ENCODE measurements around the gene MRPL4. TPM values are rescaled to one million over a fixed set of nuclear protein-coding genes. Genes with fewer than 3 reads are reported as not detected.

MRPL4 gene
- total RNA-seq, 1 experiment from 2014 or later = 112 TPM

DNA sequence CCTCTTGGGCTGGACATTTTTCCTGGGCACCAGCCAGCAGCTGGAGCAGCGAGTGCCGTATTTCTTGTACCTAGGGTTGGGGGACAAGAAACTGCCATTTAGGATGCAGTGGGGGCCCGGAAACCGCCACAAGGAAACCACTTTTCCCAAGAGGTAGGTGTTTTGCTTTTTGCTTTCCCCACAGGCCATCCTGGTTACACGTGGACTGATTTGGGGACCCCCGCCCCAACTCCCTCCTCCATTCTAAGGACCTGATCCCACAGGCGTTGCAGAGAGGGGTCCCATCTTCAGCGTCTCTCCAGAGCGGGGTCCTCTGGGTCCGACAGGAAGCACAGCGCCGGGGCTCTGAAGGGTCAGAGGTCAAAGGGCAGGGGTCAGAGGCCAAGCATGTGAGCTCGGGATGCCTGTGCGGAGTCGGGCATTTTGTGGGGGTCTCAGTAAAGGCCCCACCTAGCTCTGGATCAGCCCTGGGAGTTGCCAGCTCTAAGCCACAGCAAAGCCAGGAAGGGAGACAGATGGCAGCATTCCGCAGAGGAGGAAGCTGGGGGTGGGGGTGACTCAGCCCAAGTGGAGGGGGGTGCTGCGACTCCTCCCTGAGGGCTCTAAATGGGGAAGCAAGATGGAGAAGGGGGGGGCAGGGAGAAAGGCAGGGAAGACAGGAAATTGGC, 53.3 kb downstream of the MRPL4 start:
- intact Hi-C loops (cut with micrococcal nuclease; ENCODE audit: unreplicated experiment) = no loop called here
- POLR2A ChIA-PET (ENCODE audit: low non-redundant PET) = interaction anchor here (0.6 to 1.2 kb wide), 2 partner anchors 11 to 28 kb away, joined by 6 to 10 read pairs; no protein-coding TSS in a partner anchor
- TF ChIP-seq, protein P1, sequence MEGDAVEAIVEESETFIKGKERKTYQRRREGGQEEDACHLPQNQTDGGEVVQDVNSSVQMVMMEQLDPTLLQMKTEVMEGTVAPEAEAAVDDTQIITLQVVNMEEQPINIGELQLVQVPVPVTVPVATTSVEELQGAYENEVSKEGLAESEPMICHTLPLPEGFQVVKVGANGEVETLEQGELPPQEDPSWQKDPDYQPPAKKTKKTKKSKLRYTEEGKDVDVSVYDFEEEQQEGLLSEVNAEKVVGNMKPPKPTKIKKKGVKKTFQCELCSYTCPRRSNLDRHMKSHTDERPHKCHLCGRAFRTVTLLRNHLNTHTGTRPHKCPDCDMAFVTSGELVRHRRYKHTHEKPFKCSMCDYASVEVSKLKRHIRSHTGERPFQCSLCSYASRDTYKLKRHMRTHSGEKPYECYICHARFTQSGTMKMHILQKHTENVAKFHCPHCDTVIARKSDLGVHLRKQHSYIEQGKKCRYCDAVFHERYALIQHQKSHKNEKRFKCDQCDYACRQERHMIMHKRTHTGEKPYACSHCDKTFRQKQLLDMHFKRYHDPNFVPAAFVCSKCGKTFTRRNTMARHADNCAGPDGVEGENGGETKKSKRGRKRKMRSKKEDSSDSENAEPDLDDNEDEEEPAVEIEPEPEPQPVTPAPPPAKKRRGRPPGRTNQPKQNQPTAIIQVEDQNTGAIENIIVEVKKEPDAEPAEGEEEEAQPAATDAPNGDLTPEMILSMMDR (conservative IDR thresholded peaks at IDR 0.05; ENCODE audit: low read depth, low read length) = no peak
- TF ChIP-seq EZH2 (IDR thresholded peaks at IDR 0.05; ENCODE audit: borderline replicate concordance, low read depth, low read length, poor library complexity, severe bottlenecking) = no peak
- Histone ChIP-seq H3K9me3 (ENCODE audit: low read depth, low read length, poor library complexity, severe bottlenecking) (no peaks in the 10 kb centered on the region), H3K4me1 (ENCODE audit: insufficient read depth, low read length, poor library complexity, severe bottlenecking) (peaks cover 6% of the 10 kb centered on the region), H3K36me3 (ENCODE audit: insufficient read depth, low read length, poor library complexity, severe bottlenecking) (no peaks in the 10 kb centered on the region), H3K27me3 (replicated peaks; ENCODE audit: insufficient read depth, low read depth, low read length, poor library complexity) (no peaks in the 10 kb centered on the region), H3K27ac (ENCODE audit: low read depth, low read length, poor library complexity, severe bottlenecking) (peak overlapping the region; percentile 66), H3K4me3 (ENCODE audit: low read depth, low read length, poor library complexity, severe bottlenecking) (no peak overlapping the region)
- CTCF ChIA-PET = interaction anchor here (0.6 kb wide), 1 partner anchor 82 kb away, joined by 3 read pairs; no protein-coding TSS in a partner anchor
- BruUV-seq (replicated peaks) = no TSS peak
- DNase-seq (ENCODE audit: low spot score) = peak; percentile 47

GRCh38 chr19:10306327-10306726, 54.3 kb downstream of the MRPL4 start:
- Histone ChIP-seq H3K27ac (ENCODE audit: low read depth, low read length, poor library complexity, severe bottlenecking) (no peak overlapping the region), H3K9me3 (ENCODE audit: low read depth, low read length, poor library complexity, severe bottlenecking) (no peaks in the 10 kb centered on the region), H3K27me3 (replicated peaks; ENCODE audit: insufficient read depth, low read depth, low read length, poor library complexity) (no peaks in the 10 kb centered on the region), H3K4me3 (ENCODE audit: low read depth, low read length, poor library complexity, severe bottlenecking) (no peak overlapping the region), H3K36me3 (ENCODE audit: insufficient read depth, low read length, poor library complexity, severe bottlenecking) (no peaks in the 10 kb centered on the region), H3K4me1 (ENCODE audit: insufficient read depth, low read length, poor library complexity, severe bottlenecking) (peaks cover 6% of the 10 kb centered on the region)
- CTCF ChIA-PET = no interaction called here
- intact Hi-C loops (cut with micrococcal nuclease; ENCODE audit: unreplicated experiment) = no loop called here
- BruUV-seq (replicated peaks) = no TSS peak
- TF ChIP-seq EZH2 (IDR thresholded peaks at IDR 0.05; ENCODE audit: borderline replicate concordance, low read depth, low read length, poor library complexity, severe bottlenecking) = no peak
- TF ChIP-seq, protein P1 (conservative IDR thresholded peaks at IDR 0.05; ENCODE audit: low read depth, low read length) = no peak
- POLR2A ChIA-PET (ENCODE audit: low non-redundant PET) = interaction anchor here (0.6 kb wide), 1 partner anchor 17 kb away, joined by 3 read pairs; no protein-coding TSS in a partner anchor
- DNase-seq (ENCODE audit: low spot score) = no peak

- ChIA-PET CTCF (no interaction called here), POLR2A (ENCODE audit: low non-redundant PET) (no interaction called here)
- no peak within 1 kb of the TSS for H3K4me3 ChIP-seq (ENCODE audit: low read depth, low read length, poor library complexity, severe bottlenecking)
- H3K27ac ChIP-seq (ENCODE audit: low read depth, low read length, poor library complexity, severe bottlenecking) = no peak within 1 kb of the TSS
- no peaks in the 10 kb centered on the region for H3K9me3 ChIP-seq (ENCODE audit: low read depth, low read length, poor library complexity, severe bottlenecking)
- H3K27me3 ChIP-seq (replicated peaks; ENCODE audit: insufficient read depth, low read depth, low read length, poor library complexity) = no peaks in the 10 kb centered on the region
- TF ChIP-seq, protein P1 (conservative IDR thresholded peaks at IDR 0.05; ENCODE audit: low read depth, low read length) = no peak
- no peak for TF ChIP-seq EZH2 (IDR thresholded peaks at IDR 0.05; ENCODE audit: borderline replicate concordance, low read depth, low read length, poor library complexity, severe bottlenecking)
- H3K36me3 ChIP-seq (ENCODE audit: insufficient read depth, low read length, poor library complexity, severe bottlenecking) = no peaks in the 10 kb centered on the region
- BruUV-seq (replicated peaks) = no TSS peak
- peaks cover 6% of the 10 kb centered on the region for H3K4me1 ChIP-seq (ENCODE audit: insufficient read depth, low read length, poor library complexity, severe bottlenecking)
- intact Hi-C loops (cut with micrococcal nuclease; ENCODE audit: unreplicated experiment) = no loop called here
- DNase-seq (ENCODE audit: low spot score) = no peak
Measured at GRCh38 chr19:10309423-10309822, 57.4 kb downstream of the MRPL4 start, which contains the start of gene ZGLP1. TSS of gene ZGLP1 (minus strand) at chr19:10309815.

Small RNA genes within 50 kb of the gene (microRNA-seq; reads per million reads assigned to microRNA genes)
- not detected for gene MIR4322

Other genes with a start within 250 kb of the MRPL4 start
- 6.4 and 6.8 TPM in 2 replicates for gene COL5A3, start 241.7 kb upstream of the MRPL4 start, total RNA-seq (2021)
- not detected in 2 replicates for gene RDH8, start 238.7 kb upstream of the MRPL4 start, total RNA-seq (2021)
- 15.2 and 17.3 TPM in 2 replicates for gene SHFL, start 165.9 kb upstream of the MRPL4 start, total RNA-seq (2021)
- gene ANGPTL6, start 149.5 kb upstream of the MRPL4 start, total RNA-seq (2021) = not detected in 2 replicates
- 116 and 132 TPM in 2 replicates for gene PPAN, start 145.9 kb upstream of the MRPL4 start, total RNA-seq (2021)
- gene P2RY11, start 140.5 kb upstream of the MRPL4 start, total RNA-seq (2021) = 32.2 and 39.4 TPM in 2 replicates
- gene EIF3G, start 132.3 kb upstream of the MRPL4 start, total RNA-seq (2021) = 260 and 266 TPM in 2 replicates
- gene DNMT1, start 57.3 kb upstream of the MRPL4 start, total RNA-seq (2021) = 371 and 383 TPM in 2 replicates
- 8.4 and 10.0 TPM in 2 replicates for gene S1PR2, start 20.9 kb upstream of the MRPL4 start, total RNA-seq (2021)
- 1.7 and 2.2 TPM in 2 replicates for gene ICAM1, start 18.9 kb downstream of the MRPL4 start, total RNA-seq (2021)
- 0.58 and 1.5 TPM in 2 replicates for gene ICAM4, start 34.7 kb downstream of the MRPL4 start, total RNA-seq (2021)
- gene ICAM5, start 37.7 kb downstream of the MRPL4 start, total RNA-seq (2021) = 4.6 and 6.9 TPM in 2 replicates
- gene ZGLP1, start 57.6 kb downstream of the MRPL4 start, total RNA-seq (2021) = 7.2 TPM in 2 replicates
- 26.7 and 29.9 TPM in 2 replicates for gene FDX2, start 63.8 kb downstream of the MRPL4 start, total RNA-seq (2021)
- gene RAVER1, start 81.3 kb downstream of the MRPL4 start, total RNA-seq (2021) = 84.6 and 87.7 TPM in 2 replicates
- gene ICAM3, start 87.4 kb downstream of the MRPL4 start, total RNA-seq (2021) = 2.6 and 3.2 TPM in 2 replicates
- gene TYK2, start 128.4 kb downstream of the MRPL4 start, total RNA-seq (2021) = 118 and 121 TPM in 2 replicates
- 272 and 288 TPM in 2 replicates for gene CDC37, start 151.3 kb downstream of the MRPL4 start, total RNA-seq (2021)
- gene PDE4A, start 168.3 kb downstream of the MRPL4 start, total RNA-seq (2021) = 32.5 and 40.1 TPM in 2 replicates

Measured in A673 (cell line).